ENCODE data around the gene ARHGAP22. TPM values are rescaled to one million over a fixed set of nuclear protein-coding genes. Genes with fewer than 3 reads are reported as not detected.

The ARHGAP22 gene
- total RNA-seq, 1 experiment from 2014 or later, result not detected

DNA sequence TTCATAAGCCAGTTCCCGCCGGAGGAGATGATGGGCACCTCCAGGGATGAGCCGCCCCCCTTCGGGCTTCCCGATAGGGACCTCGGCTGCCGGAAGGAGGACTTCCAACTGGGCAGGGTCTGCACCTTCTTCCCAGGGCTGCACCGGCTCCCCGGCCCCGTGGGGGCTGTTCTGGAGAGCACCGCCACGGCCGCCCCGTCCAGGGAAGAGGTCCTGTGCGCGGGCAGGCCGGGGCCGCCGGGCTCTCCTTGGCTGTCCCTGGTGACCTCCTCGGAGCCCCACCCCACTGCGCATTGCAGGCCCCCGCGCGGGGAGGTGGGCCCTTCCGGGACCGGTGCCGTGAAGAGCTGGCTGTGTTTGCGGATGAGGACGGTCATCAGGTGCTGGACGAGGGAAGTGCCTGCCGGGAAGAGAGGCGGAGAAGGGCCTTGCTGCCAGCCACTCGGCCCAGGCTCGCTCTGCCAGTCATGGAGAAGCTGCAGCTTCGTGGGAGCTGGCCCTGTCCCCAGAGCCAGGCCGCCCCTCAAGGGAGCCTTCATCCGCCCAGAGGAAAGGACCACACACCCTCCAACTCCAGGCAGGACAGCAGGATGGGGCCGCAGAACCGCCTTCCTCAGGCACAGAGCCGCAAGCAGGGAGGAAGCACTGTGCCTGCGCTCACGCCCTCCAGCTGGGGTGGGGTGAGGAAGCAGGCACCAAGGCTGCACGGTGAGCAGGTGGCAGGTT, 154.0 kb downstream of the ARHGAP22 start:
- H3K4me1 ChIP-seq, result peaks cover 11% of the 10 kb centered on the region; the same call in 1 of the 2 replicates
- H3K27me3 ChIP-seq, result no peaks in the 10 kb centered on the region
- DNase-seq, result no peak
- H3K9me3 ChIP-seq (replicated peaks), result no peaks in the 10 kb centered on the region
- H3K36me3 ChIP-seq, result no peaks in the 10 kb centered on the region
- no peak overlapping the region for H3K4me3 ChIP-seq
- H3K27ac ChIP-seq, result no peak overlapping the region

DNA sequence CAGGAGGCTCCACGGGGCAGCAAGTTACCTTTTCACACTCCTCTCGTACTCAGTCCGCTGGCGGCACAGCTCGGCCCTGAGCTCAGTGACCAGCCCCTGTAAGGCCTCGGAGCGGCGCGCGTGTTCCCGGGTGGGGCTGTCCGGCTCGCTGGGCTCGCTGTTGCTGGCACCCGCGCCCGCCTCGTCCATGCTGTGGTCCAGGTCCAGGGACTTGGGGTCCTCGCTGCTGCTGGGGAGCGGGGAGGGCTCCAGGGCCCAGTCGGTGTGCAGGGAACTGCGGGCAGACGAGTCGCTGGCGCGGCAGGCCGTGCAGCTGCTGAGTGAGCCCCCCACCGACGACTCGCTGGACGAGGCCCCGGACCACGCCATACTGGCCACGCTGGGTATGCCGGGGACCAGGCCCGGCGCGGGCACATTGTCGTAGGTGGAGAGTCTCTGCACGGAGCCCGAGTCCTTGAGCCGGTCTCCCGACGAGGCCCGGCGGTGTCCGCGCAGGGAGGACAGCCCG, 154.6 kb downstream of the ARHGAP22 start:
- Histone ChIP-seq H3K9me3 (replicated peaks) (no peaks in the 10 kb centered on the region), H3K27me3 (no peaks in the 10 kb centered on the region), H3K4me3 (no peak overlapping the region), H3K36me3 (no peaks in the 10 kb centered on the region), H3K27ac (no peak overlapping the region), H3K4me1 (peaks cover 7% of the 10 kb centered on the region; the same call in 1 of the 2 replicates)
- DNase-seq, result no peak

DNA sequence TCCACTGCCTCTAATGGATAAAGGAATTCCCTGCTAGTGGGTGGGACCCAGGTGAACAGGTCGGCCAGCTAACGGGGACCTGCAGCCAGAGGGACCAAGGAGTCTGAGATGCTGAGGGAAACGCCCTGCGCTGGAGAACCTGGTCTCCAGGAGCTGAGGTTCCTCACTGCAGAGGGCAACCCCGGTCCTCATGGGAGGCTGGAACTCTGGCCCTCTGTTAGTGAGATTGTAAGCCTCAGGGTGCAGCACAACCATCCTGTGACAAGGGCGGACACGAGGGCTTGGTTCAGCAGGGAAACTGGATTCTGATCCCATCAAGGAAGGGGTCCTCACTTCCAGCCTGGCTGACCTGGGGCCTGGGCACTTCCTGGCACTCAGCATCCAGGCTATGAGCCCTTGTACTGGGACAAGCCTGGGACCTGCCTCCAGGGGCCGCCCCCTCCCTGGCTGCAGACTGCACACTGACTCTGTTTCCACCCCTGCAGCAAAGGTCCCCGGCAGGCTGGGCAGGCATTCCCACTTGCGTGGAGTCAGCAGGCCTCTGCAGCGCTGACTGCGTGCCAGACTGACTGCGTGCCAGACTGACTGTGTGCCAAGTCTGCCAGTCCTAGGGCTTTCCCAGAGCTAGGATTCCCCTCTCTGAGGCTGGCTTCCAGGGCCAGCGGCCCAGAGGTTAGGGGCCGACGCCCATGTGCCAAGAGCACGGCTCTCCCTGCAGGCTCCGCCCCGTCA, 155.2 kb downstream of the ARHGAP22 start:
- Histone ChIP-seq H3K36me3 (no peaks in the 10 kb centered on the region), H3K4me1 (peaks cover 6% of the 10 kb centered on the region; the same call in 1 of the 2 replicates), H3K27ac (no peak overlapping the region), H3K27me3 (no peaks in the 10 kb centered on the region), H3K9me3 (replicated peaks) (no peaks in the 10 kb centered on the region), H3K4me3 (no peak overlapping the region)
- DNase-seq, result no peak

DNA sequence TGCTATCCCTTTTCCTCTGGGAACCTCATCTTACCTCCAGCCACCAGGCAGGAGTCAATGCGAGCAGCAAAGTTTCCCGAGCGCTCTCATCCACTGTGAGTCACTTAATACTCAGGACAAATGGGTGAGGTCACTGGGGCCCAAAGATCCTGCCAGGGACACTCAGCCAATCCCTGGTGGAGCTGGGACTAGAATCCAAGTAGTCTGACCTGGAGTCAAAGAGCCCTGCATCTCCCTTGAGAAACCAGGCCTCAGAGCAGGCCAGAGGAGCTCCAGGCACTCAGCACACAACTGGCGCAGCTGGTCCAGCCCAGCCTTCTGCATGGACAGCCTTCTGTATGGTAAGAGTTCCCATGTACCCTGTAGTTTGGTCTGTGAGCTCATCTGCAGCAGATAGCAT, 156.1 kb downstream of the ARHGAP22 start:
- Histone ChIP-seq H3K4me3 (no peak overlapping the region), H3K27me3 (no peaks in the 10 kb centered on the region), H3K9me3 (replicated peaks) (no peaks in the 10 kb centered on the region), H3K27ac (no peak overlapping the region), H3K36me3 (no peaks in the 10 kb centered on the region), H3K4me1 (peaks cover 8% of the 10 kb centered on the region; the same call in 1 of the 2 replicates)
- DNase-seq, result no peak

DNA sequence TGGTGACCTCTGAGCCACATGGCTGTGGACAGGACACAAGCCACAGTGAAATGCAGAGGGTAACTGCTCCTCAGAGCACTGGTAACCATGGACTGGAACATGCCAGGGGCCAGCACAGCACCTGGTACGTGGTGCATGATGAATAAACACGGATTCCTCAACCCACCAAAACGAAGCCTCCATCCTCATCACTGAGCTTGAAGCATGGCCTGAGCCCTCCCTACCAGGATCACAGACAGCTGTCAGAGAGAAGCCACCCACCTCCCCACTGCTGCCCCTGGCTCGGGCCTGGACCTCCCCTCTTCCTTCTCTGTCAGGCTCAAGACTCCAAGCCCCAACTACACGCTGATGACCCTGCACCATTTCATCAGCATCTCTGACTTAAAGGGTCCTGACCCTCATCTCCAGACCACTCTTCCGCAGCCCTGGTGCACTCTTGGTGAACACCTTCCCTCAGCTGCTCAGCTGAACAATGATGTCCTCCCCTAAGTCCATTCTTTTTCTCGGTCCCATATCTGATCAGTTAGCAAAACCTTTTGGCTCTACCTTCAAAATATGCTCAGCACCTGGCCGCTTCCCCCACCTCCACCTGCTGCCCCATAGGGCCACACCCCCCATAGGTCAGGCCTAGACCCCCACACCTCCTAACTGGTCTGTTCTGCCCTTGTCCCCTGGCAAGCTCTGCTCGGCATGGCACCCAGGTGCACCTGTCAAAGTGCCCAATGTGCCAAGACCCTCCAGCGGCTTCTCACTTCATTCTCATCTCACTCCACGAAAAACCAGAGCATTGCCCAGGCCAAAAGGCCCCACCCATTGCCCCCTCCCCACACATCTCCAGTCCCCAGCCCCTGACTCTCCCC, 157.3 kb downstream of the ARHGAP22 start:
- Histone ChIP-seq H3K36me3 (no peaks in the 10 kb centered on the region), H3K27me3 (no peaks in the 10 kb centered on the region), H3K4me3 (no peak overlapping the region), H3K9me3 (replicated peaks) (no peaks in the 10 kb centered on the region), H3K4me1 (peaks cover 8% of the 10 kb centered on the region; the same call in 1 of the 2 replicates), H3K27ac (no peak overlapping the region)
- no peak for DNase-seq

DNA sequence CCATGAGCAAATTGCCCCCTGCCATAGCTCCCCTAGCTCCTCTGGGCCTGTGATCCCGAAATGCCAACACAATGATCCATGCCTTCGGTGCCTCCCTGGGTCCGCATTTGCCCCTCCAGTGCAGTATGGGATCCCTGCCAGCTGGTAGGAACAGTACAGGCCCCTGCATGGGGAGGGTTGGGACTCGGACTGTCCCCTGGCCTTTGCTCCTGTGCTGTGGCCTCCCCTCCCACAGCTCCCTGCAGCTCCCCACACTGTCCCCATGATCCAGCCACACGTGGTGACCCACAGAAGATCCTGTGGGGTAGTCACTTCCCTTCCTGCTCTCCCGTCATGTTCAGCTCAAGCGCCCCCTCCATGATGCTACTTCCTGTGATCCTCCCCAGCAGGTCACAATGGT, 158.1 kb downstream of the ARHGAP22 start:
- peaks cover 8% of the 10 kb centered on the region; the same call in 1 of the 2 replicates for H3K4me1 ChIP-seq
- H3K27me3 ChIP-seq, result no peaks in the 10 kb centered on the region
- H3K36me3 ChIP-seq, result no peaks in the 10 kb centered on the region
- DNase-seq, result no peak
- no peak overlapping the region for H3K27ac ChIP-seq
- no peak overlapping the region for H3K4me3 ChIP-seq
- H3K9me3 ChIP-seq (replicated peaks), result no peaks in the 10 kb centered on the region

DNA sequence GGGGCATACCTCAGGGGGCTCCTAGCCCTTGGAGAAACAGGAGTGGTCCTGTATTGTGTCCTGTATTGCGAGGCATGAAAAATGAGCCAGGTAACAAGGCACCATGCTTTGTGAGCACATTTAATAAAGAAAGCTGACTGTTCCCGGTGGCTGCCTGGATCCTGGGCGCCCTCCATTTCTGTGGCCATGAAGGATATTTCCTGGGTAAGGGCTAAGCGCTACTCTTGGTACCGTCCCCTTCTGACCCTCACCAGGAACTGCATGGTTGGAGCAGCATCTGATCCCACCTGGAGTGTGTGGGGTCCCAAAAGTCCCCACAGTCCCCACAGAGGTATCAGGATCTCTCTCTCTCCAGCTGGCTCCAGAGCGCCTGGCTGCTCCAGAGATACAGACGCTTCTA, 158.9 kb downstream of the ARHGAP22 start:
- Histone ChIP-seq H3K9me3 (replicated peaks) (no peaks in the 10 kb centered on the region), H3K4me3 (no peak overlapping the region), H3K27ac (no peak overlapping the region), H3K36me3 (no peaks in the 10 kb centered on the region), H3K27me3 (no peaks in the 10 kb centered on the region), H3K4me1 (peaks cover 8% of the 10 kb centered on the region; the same call in 1 of the 2 replicates)
- no peak for DNase-seq

DNA sequence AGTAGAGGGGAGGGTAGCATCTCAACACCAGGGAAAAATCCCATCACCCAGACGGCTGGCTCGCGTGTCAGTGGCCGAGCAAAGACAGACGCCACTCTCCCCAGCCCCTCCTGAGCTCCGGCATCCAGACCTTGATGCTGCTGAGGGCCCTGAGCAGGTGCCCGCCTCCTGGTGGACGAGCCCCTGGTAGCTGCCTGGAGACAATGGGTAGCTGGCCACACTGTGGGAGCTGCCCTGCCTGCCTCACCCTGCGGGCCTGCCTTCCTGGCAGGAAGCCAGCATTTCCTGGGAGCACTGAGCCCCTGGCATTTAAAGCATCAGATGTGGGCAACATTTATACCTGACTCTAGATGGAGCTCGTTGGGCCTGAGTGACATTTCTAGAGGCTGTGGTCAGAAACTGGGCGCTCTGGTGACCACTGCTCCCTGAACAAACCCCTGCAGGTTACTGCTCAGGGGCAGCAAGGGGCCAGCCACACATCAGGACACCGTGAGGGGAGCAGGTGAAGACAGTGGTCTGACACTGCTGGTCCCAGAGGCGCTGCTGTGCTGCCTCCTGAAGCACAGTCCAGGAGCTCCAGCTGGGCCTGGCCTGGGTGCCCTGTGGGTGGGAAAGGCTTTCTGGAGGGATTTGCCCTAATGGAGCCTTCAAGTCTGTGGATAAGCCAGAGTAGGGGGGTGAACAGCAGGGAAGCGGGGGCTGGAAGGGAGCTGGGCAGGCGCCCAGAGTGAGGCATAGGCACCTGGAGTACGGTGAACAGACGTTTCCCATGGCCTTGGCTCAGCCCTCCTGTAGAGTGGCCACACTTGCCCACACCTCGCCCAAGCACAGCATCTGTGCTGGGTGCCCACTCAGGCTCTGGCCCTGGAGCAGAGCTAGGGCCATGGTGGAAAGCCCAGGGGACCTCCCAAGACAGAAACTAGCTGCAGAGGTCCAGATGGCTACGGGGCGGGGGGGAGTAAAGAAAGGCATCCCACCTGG, 159.7 kb downstream of the ARHGAP22 start:
- Histone ChIP-seq H3K27me3 (no peaks in the 10 kb centered on the region), H3K9me3 (replicated peaks) (no peaks in the 10 kb centered on the region), H3K4me1 (peaks cover 12% of the 10 kb centered on the region), H3K36me3 (no peaks in the 10 kb centered on the region), H3K27ac (no peak overlapping the region), H3K4me3 (no peak overlapping the region)
- peak; percentile 67 to 76 for DNase-seq

DNA sequence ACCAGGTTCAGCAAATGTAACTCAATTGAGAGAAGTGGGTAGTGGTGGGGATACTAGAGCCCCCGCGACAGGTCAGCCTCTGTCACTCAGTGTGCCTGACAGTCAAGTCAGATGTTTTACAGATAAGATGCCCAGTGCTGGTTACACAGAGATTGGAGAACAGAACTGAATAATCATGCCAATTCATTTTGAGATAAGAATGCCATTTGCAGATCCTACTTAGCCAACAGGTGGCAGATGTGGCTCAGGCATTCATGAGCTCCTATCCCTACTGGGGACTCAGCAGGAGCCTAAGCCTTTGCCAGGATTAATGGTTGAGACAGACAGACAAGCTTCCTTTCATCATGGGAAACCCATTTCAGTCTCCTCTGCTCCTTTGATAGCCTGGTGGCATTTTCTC, 160.6 kb downstream of the ARHGAP22 start:
- peaks cover 16% of the 10 kb centered on the region for H3K4me1 ChIP-seq
- peak; percentile 50 to 69 for DNase-seq
- H3K27ac ChIP-seq, result no peak overlapping the region
- H3K4me3 ChIP-seq, result no peak overlapping the region
- H3K9me3 ChIP-seq (replicated peaks), result no peaks in the 10 kb centered on the region
- H3K36me3 ChIP-seq, result no peaks in the 10 kb centered on the region
- H3K27me3 ChIP-seq, result no peaks in the 10 kb centered on the region

DNA sequence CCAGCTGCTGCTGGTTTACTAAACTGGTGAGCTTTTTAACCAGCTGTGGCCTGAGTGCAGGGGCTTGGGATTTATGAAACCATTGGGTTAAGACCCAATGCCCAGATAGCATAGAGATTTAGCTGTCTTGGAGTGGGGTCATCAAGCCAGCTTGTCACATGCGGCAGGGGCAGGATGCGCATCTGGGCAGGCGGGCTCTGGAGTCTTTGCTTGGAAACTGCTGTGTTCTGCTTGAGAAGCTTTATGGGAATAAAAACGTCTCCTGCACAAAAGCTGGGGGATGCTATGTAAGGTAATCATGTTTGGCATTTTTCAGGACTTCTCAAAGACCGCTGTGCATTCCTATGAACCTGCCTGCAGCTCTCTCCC, 162.1 kb downstream of the ARHGAP22 start:
- Histone ChIP-seq H3K9me3 (replicated peaks) (no peaks in the 10 kb centered on the region), H3K27me3 (no peaks in the 10 kb centered on the region), H3K36me3 (peaks cover 1% of the 10 kb centered on the region; the same call in 1 of the 2 replicates), H3K4me1 (peaks cover 24% of the 10 kb centered on the region), H3K4me3 (no peak overlapping the region), H3K27ac (no peak overlapping the region)
- no peak for DNase-seq

DNA sequence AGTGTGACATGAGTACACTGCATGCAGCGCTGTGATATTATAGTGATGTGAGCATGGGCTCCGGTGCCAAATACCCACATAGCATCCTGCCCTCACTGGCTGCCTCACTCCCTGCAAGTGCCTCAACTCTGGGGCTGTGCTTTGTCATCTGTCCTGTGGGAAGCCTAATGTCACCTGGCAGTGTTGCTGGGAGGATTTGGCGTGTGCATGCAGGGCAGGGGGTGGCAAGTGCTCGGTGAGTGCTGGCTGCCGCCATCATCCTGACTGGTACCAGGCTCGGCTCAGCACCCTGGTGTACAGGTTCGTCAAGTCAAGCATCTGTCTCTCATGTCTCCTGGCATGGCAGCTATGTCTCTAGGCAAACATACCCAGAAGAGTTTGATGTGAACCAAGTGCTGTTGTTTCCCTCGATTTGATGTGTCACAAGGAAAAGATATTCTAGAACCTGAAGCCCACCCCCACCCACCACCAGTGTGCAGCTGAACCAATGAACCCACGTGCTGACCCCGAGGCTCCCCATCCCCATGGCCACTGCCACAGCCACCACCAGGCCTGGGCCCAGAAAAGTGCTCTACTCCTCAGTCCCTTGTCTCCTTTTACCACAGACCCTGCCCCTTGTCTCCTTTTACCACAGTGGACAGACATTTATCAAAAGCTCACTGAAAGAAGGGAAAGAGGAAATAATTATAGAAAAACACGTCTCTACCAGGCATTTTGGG, 162.6 kb downstream of the ARHGAP22 start:
- H3K9me3 ChIP-seq (replicated peaks), result no peaks in the 10 kb centered on the region
- no peak overlapping the region for H3K4me3 ChIP-seq
- peaks cover 2% of the 10 kb centered on the region; the same call in 1 of the 2 replicates for H3K36me3 ChIP-seq
- DNase-seq, result no peak
- no peaks in the 10 kb centered on the region for H3K27me3 ChIP-seq
- H3K4me1 ChIP-seq, result peaks cover 24% of the 10 kb centered on the region
- no peak overlapping the region for H3K27ac ChIP-seq

DNA sequence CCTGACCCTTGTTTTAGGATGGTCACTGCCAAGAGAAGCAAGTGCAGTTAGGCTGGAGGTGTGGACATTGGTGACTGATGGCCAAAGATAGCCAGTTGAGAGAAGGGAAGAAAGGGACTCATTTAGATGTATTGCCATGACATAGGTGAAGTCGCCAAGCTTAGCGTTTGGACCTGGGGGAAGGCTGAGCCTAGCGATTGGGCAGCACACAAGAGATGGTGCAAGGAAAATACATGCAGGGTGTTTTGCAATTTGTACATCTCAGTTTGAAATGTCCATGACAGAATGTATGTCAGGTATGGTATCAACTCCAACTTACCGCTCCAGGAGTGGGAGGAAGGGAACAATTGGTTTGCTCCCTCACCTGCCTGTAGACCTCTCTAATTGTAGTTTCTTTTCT, 164.1 kb downstream of the ARHGAP22 start:
- Histone ChIP-seq H3K4me1 (peaks cover 24% of the 10 kb centered on the region), H3K4me3 (no peak overlapping the region), H3K27me3 (no peaks in the 10 kb centered on the region), H3K9me3 (replicated peaks) (no peaks in the 10 kb centered on the region), H3K36me3 (peaks cover 2% of the 10 kb centered on the region; the same call in 1 of the 2 replicates), H3K27ac (no peak overlapping the region)
- DNase-seq, result no peak

DNA sequence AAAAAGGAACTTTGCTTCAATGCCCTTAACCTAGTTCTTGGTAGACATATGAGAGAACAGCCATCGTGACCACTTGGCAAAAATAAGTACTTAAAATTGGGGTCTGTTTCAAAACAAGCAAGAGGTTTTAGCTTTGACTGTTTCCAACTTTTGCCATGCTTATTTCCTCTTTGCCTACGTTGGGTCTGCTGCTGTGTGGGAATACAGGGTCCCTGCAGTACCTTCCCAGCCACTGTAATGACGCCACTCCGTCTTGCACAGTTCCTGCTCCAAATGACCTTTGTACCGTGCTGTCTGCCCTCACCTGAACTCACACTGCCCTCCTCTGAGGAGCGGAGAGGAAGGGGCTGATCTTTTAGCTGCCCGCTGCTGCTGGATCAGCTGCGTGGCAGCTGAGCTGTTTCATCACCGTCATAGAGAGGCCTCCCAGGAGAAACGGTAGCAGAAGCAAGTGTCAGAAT, 165.3 kb downstream of the ARHGAP22 start:
- Histone ChIP-seq H3K4me3 (peak overlapping the region; percentile 28), H3K27ac (peak overlapping the region; percentile 73), H3K4me1 (peaks cover 17% of the 10 kb centered on the region), H3K9me3 (replicated peaks) (no peaks in the 10 kb centered on the region), H3K36me3 (peaks cover 2% of the 10 kb centered on the region; the same call in 1 of the 2 replicates), H3K27me3 (no peaks in the 10 kb centered on the region)
- peak; percentile 48 to 61 for DNase-seq
